Transverse colon (tissue), 4 donors: Measurements from ENCODE around the gene CAMK2B.

ENCODE experiments used
- EP300 ChIP-seq: sonication (generic); formaldehyde crosslinking; IDR thresholded peaks from one replicate; pipeline ENCODE4 v1.6.1; 2017; ENCODE audit warnings: antibody characterized with exemption, low read depth
- POLR2A ChIP-seq: fragments of 450-650 bp; IDR thresholded peaks from one replicate; pipeline ENCODE4 v1.6.1; 2016; ENCODE audit warnings: antibody characterized with exemption, mild to moderate bottlenecking, moderate library complexity
- POLR2AphosphoS5 ChIP-seq, 3 donors: sonication (generic); formaldehyde crosslinking; IDR thresholded peaks; one replicate each; pipeline ENCODE4 v1.6.1; 2016; ENCODE audit warnings: antibody characterized with exemption in 3 of 3
- TF ChIP-seq, protein P1 (sequence below), 5 experiments: fragments of 200-600 bp in 3 of 5; fragments of 450-650 bp in 2 of 5; sonication (generic) in 3 of 5; IDR thresholded peaks; 1 replicate in 2 of 5; 2 replicates in 3 of 5; pipeline ENCODE4 v1.5.1; 2016 to 2017; ENCODE audit warnings: antibody characterized with exemption in 5 of 5, inconsistent platforms in 3 of 5, mild to moderate bottlenecking in 2 of 5, moderate library complexity in 1 of 5

DNA sequence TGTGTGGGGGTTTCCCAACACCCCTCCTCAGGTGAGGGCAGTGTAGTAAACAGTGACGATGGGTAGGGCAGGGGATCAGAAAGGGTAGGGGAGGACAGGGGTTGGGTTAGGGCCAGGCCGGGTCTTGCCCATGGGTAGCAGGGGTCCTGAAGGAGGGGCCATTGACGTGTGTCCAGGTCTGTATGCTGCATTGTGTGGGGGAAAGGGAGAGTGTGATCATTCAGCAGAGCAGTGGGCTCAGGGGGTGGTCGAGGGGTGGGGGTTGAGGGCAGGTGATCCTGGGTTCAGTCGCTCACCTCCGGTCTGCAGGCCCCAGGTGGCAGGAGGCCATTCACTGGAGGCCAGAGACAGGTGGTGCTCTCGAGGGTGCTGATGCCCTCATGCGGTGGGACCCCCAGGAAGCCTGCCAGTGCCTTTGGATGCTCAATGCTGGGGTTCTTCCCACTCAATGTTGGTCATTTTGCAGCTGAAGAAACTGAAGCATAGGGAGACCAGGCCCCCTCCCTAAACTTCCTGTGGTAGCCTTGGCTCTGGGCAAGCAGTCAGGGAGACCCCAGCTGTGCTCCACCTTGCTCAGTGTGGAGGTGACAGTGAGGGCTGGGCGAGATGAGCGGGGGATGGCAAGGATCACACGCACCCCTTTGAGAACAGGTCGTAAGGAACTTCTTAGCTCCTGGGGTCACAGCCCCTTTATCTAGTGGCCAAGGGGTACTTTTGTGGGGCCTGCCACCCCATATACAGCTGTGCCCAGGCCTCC lies 48.8 kb upstream of the CAMK2B start:
- TF ChIP-seq, protein P1, sequence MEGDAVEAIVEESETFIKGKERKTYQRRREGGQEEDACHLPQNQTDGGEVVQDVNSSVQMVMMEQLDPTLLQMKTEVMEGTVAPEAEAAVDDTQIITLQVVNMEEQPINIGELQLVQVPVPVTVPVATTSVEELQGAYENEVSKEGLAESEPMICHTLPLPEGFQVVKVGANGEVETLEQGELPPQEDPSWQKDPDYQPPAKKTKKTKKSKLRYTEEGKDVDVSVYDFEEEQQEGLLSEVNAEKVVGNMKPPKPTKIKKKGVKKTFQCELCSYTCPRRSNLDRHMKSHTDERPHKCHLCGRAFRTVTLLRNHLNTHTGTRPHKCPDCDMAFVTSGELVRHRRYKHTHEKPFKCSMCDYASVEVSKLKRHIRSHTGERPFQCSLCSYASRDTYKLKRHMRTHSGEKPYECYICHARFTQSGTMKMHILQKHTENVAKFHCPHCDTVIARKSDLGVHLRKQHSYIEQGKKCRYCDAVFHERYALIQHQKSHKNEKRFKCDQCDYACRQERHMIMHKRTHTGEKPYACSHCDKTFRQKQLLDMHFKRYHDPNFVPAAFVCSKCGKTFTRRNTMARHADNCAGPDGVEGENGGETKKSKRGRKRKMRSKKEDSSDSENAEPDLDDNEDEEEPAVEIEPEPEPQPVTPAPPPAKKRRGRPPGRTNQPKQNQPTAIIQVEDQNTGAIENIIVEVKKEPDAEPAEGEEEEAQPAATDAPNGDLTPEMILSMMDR (IDR thresholded peaks at IDR 0.05): no peak
- TF ChIP-seq EP300 (no peak), POLR2A (no peak), POLR2AphosphoS5 (IDR thresholded peaks at IDR 0.05) (no peak)
